Endothelial cell of umbilical vein (primary cell): Measurements from ENCODE around the gene APOL2. TPM values are rescaled to one million over a fixed set of nuclear protein-coding genes. Genes with fewer than 3 reads are reported as not detected.

Experiments
- BruUV-seq: library from RNA; stranded (reverse); fragments of 400-500 nt; replicated peaks from 2 replicates; lab custom pipeline; 2021; lab: Mats Ljungman, UMichigan
- CTCF ChIA-PET: fragments of 300-600, 350-600 bp; sonication (Branson Sonifier 250); formaldehyde crosslinking; loops from one replicate; lab custom pipeline; 2021; ENCODE audit warnings: antibody characterized with exemption, inconsistent platforms; lab: Charles Lee
- POLR2A ChIA-PET: fragments of 300-600, 350-600 bp; sonication (Branson Sonifier 250); formaldehyde crosslinking; loops from one replicate; lab custom pipeline; 2021; ENCODE audit warnings: antibody characterized with exemption, inconsistent platforms; lab: Charles Lee
- DNase-seq: peaks from one replicate; pipeline ENCODE4 v3.0.0-alpha.2; 2011; ENCODE audit warnings: low read depth, low spot score
- FAIRE-seq: peaks from 2 replicates; lab custom pipeline; 2011; peaks lifted over from hg19 to GRCh38; lab: Jason Lieb, UNC
- H2AFZ ChIP-seq: 2 replicates; pipeline ENCODE4 v1.6.0; 2012; ENCODE audit warnings: low read depth, low read length, control low read depth, inconsistent platforms
- H3K27ac ChIP-seq: 2 replicates; pipeline ENCODE4 v1.5.1; 2011; ENCODE audit warnings: low read depth, mild to moderate bottlenecking, control low read depth, low read length, moderate library complexity; ENCODE audit not compliant: insufficient read depth
- H3K27me3 ChIP-seq, 2 experiments: 2 replicates each; pipeline versions ENCODE4 v1.6.0 to v1.6.1; 2011; ENCODE audit warnings: low read length in 2 of 2, mixed read lengths in 1 of 2; ENCODE audit not compliant: control insufficient read depth in 2 of 2, insufficient read depth in 2 of 2
- H3K36me3 ChIP-seq, 2 experiments: 2 replicates in 1 of 2; 3 replicates in 1 of 2; pipeline ENCODE4 v1.5.1; 2011; ENCODE audit warnings: low read length in 2 of 2, mild to moderate bottlenecking in 1 of 2, moderate library complexity in 1 of 2; ENCODE audit not compliant: control insufficient read depth in 2 of 2, insufficient read depth in 2 of 2; ENCODE audit errors: extremely low read depth in 1 of 2
- H3K4me1 ChIP-seq: 3 replicates; pipeline ENCODE4 v1.5.1; 2011; ENCODE audit warnings: mild to moderate bottlenecking, low read length; ENCODE audit not compliant: control insufficient read depth, insufficient read depth; ENCODE audit errors: extremely low read depth
- H3K4me2 ChIP-seq: 2 replicates; pipeline ENCODE4 v1.6.1; 2011; ENCODE audit warnings: low read length, control low read depth, mixed read lengths; ENCODE audit not compliant: insufficient read depth
- H3K4me3 ChIP-seq, 3 experiments: fragments of 200-600 bp in 1 of 3; sonication (generic), shearing (Covaris generic) in 1 of 3; replicated peaks in 1 of 3; 2 replicates each; pipeline ENCODE4 v1.5.1; 2011 to 2016; ENCODE audit warnings: control low read depth in 3 of 3, low read length in 3 of 3, mild to moderate bottlenecking in 2 of 3, inconsistent platforms in 1 of 3, low read depth in 1 of 3, moderate library complexity in 1 of 3; ENCODE audit not compliant: insufficient read depth in 1 of 3
- H3K79me2 ChIP-seq: 2 replicates; pipeline ENCODE4 v1.6.0; 2012; ENCODE audit warnings: low read length, inconsistent platforms; ENCODE audit not compliant: control insufficient read depth, insufficient read depth
- H3K9ac ChIP-seq: replicated peaks from 2 replicates; pipeline ENCODE3; 2011; ENCODE audit warnings: low read length, control low read depth; ENCODE audit not compliant: insufficient read depth; ENCODE audit errors: extremely low read depth
- H3K9me1 ChIP-seq: replicated peaks from 3 replicates; pipeline ENCODE4 v1.6.0; 2011; ENCODE audit warnings: mild to moderate bottlenecking, low read length; ENCODE audit not compliant: control insufficient read depth, insufficient read depth; ENCODE audit errors: extremely low read depth
- H3K9me3 ChIP-seq: replicated peaks from 2 replicates; pipeline ENCODE4 v1.5.1; 2012; ENCODE audit warnings: low read length, inconsistent platforms; ENCODE audit not compliant: control insufficient read depth, insufficient read depth
- H4K20me1 ChIP-seq: replicated peaks from 2 replicates; pipeline ENCODE3; 2011; ENCODE audit warnings: mild to moderate bottlenecking, low read length; ENCODE audit not compliant: control insufficient read depth, insufficient read depth; ENCODE audit errors: extremely low read depth
- EZH2 ChIP-seq: IDR thresholded peaks from 2 replicates; pipeline ENCODE4 v1.6.1; 2012; ENCODE audit warnings: borderline replicate concordance, low read depth, mild to moderate bottlenecking, moderate library complexity, low read length, inconsistent platforms; ENCODE audit not compliant: severe bottlenecking
- GATA2 ChIP-seq: IDR thresholded peaks from 2 replicates; pipeline ENCODE4 v1.7.0; 2011; ENCODE audit warnings: low read depth, mild to moderate bottlenecking, moderate library complexity, mixed read lengths, low read length; ENCODE audit not compliant: insufficient read length, insufficient read depth
- JUN ChIP-seq: IDR thresholded peaks from 2 replicates; pipeline ENCODE4 v1.6.1; 2011; ENCODE audit warnings: borderline replicate concordance, low read depth; ENCODE audit not compliant: insufficient read length, insufficient read depth
- MAX ChIP-seq: IDR thresholded peaks from 2 replicates; pipeline ENCODE4 v1.6.1; 2011; ENCODE audit not compliant: insufficient read depth, insufficient read length
- MYC ChIP-seq: IDR thresholded peaks from one replicate; pipeline ENCODE4 v1.6.1; 2011; ENCODE audit warnings: mild to moderate bottlenecking, low read depth, low read length
- POLR2A ChIP-seq: IDR thresholded peaks from 2 replicates; pipeline ENCODE4 v1.6.1; 2012; ENCODE audit warnings: low read depth, mild to moderate bottlenecking, control low read depth, low read length
- POLR2AphosphoS5 ChIP-seq: IDR thresholded peaks from 2 replicates; pipeline ENCODE4 v1.6.1; 2012; ENCODE audit warnings: low read depth, mild to moderate bottlenecking, control low read depth, low read length, moderate library complexity; ENCODE audit not compliant: insufficient read depth
- dilution Hi-C: fragments of 300-500 bp; cut with MboI; formaldehyde crosslinking; loops from one replicate; pipeline ENCODE4 v1.15.0; 2019; ENCODE audit warnings: low sequenced_read_pairs; ENCODE audit not compliant: extremely low pct_ligation_motif_present
- intact Hi-C: fragments of 100-400 bp; cut with micrococcal nuclease; formaldehyde crosslinking; loops from one replicate; pipeline ENCODE4 v1.10.0; 2022
- polyA plus RNA-seq, 4 experiments: library from polyadenylated mRNA; depleted of rRNA in 3 of 4; stranded (reverse) in 3 of 4; unstranded in 1 of 4; fragments of >200 nt; gene quantifications; 2 replicates each; pipeline versions ENCODE4 v1.2.1 to v1.2.3, GENCODE V29; 2011 to 2012; ENCODE audit warnings: missing spikeins in 1 of 4
- total RNA-seq: library from RNA; stranded (reverse); gene quantifications from 2 replicates; pipeline ENCODE4 v1.2.3, GENCODE V29; 2021

Gene APOL2
- total and polyA plus RNA-seq, 2 donors (not counting 3 experiments of a cell fraction or from before 2014, with no cell fraction given), result 16.9 to 37.6 TPM

DNA sequence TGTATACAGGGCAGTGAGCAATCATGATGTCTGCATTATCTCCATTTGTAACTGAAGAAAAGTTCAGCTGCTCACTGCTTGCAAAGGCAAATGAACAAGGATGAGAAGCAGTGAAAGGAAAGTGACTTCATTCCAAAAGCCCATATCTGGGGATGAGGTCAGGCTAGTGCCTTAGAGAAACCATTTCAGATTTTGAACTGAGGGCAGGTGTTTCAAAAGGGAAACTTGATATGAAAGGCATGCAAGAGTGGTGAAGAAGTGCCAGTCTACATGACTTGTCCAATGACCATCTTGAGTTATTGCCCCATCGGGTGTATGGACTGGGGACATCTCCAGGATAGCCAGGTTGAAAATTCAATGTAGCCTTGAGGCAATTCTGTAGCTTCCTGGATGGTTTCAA lies 30.4 kb downstream of the APOL2 start:
- no peak overlapping the region for H3K27ac ChIP-seq
- H3K36me3 ChIP-seq, result no peaks in the 10 kb centered on the region
- ChIA-PET POLR2A (no interaction called here), CTCF (interaction anchor here (1.4 kb wide), 1 partner anchor 277 kb away, joined by 6 read pairs; no protein-coding TSS in a partner anchor)
- no peaks in the 10 kb centered on the region for H3K9me1 ChIP-seq
- H2AFZ ChIP-seq, result no peak overlapping the region
- H3K27me3 ChIP-seq, result peaks cover 16 to 27% of the 10 kb centered on the region in 2 experiments
- H3K9ac ChIP-seq, result no peak overlapping the region
- FAIRE-seq, result no peak
- no peak overlapping the region for H3K4me2 ChIP-seq
- dilution Hi-C loops, result no loop called here
- TF ChIP-seq JUN (no peak), POLR2A (no peak), EZH2 (no peak), MYC (no peak), POLR2AphosphoS5 (no peak)
- BruUV-seq, result no TSS peak
- H4K20me1 ChIP-seq, result no peaks in the 10 kb centered on the region
- no peak overlapping the region for H3K4me3 ChIP-seq
- DNase-seq, result no peak
- H3K9me3 ChIP-seq, result no peaks in the 10 kb centered on the region
- no peaks in the 10 kb centered on the region for H3K4me1 ChIP-seq
- intact Hi-C loops, result no loop called here
- H3K79me2 ChIP-seq, result no peaks in the 10 kb centered on the region

DNA sequence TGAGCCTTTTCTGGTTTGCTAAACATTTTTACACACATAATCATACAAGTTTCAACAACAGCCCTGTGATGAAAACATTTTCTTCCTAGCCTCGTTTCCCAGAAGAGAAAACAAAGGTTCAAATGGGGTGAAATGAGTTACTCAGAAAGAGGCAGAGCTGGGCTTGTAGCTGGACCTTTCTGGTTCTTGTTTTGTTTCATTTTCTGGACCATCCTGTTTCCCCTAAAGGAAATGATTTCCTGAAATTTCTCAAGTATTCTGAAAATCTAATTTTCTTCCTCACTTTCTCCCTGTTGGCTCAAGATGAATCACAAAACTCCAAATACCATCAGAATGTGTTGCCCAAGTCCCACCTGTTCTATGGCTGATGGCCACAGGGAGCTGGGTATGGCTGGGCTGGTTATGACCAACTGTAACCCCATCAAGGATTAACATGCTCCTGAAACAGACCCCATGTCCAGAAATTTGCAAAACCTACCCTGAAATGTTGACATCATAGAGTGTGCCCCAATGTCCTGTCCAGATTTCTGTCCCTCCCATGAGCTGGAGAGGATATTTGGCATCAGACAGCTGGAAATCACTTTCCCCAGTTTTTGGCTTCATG lies 31.1 kb downstream of the APOL2 start:
- Histone ChIP-seq H3K9me1 (no peaks in the 10 kb centered on the region), H3K27ac (no peak overlapping the region), H3K79me2 (no peaks in the 10 kb centered on the region), H3K9me3 (no peaks in the 10 kb centered on the region), H3K4me2 (no peak overlapping the region), H3K36me3 (no peaks in the 10 kb centered on the region), H2AFZ (no peak overlapping the region), H3K4me1 (no peaks in the 10 kb centered on the region), H3K9ac (no peak overlapping the region), H3K4me3 (no peak overlapping the region), H4K20me1 (no peaks in the 10 kb centered on the region), H3K27me3 (peaks cover 11 to 24% of the 10 kb centered on the region in 2 experiments)
- ChIA-PET POLR2A (no interaction called here), CTCF (interaction anchor here (1.4 to 1.6 kb wide), 2 partner anchors 70 to 278 kb away, joined by 5 to 6 read pairs; no protein-coding TSS in a partner anchor)
- TF ChIP-seq MAX, result no peak
- TF ChIP-seq GATA2, result no peak
- dilution Hi-C loops, result no loop called here
- intact Hi-C loops, result no loop called here
- BruUV-seq, result no TSS peak
- no peak for DNase-seq
- FAIRE-seq, result no peak
